PFSK-1 (cell line): ENCODE data around the gene TP53BP2.

Source experiments
- FOXP2 ChIP-seq: optimal IDR thresholded peaks from 2 replicates; pipeline ENCODE3; 2011; ENCODE audit warnings: borderline replicate concordance, control low read depth, inconsistent platforms; ENCODE audit not compliant: insufficient read depth; ENCODE audit errors: extremely low read length, extremely low read depth
- POLR2AphosphoS5 ChIP-seq: IDR thresholded peaks from 2 replicates; pipeline ENCODE4 v1.6.1; 2012; ENCODE audit warnings: low read depth, mild to moderate bottlenecking, control low read depth, low read length, moderate library complexity
- REST ChIP-seq, 2 experiments: IDR thresholded peaks; 2 replicates each; pipeline versions ENCODE4 v1.6.1 to v1.8.0; 2011 to 2012; ENCODE audit warnings: low read depth in 2 of 2, low read length in 2 of 2, control low read depth in 1 of 2, inconsistent platforms in 1 of 2, mild to moderate bottlenecking in 1 of 2, moderate library complexity in 1 of 2; ENCODE audit not compliant: insufficient read depth in 1 of 2
- SIN3A ChIP-seq: IDR thresholded peaks from 2 replicates; pipeline ENCODE4 v1.6.1; 2012; ENCODE audit warnings: mild to moderate bottlenecking, low read length, moderate library complexity, borderline replicate concordance; ENCODE audit not compliant: insufficient read depth
- TAF1 ChIP-seq: IDR thresholded peaks from 2 replicates; pipeline ENCODE4 v1.6.1; 2012; ENCODE audit warnings: low read length, control low read depth, borderline replicate concordance; ENCODE audit not compliant: insufficient read depth

TP53BP2 gene

GRCh38 chr1:223788746-223789415, 56.9 kb downstream of the TP53BP2 start:
- no peak for TF ChIP-seq SIN3A
- no peak for TF ChIP-seq POLR2AphosphoS5
- no peak for TF ChIP-seq REST (IDR thresholded peaks at IDR 0.05; ENCODE audit: insufficient read depth in 1 of 2, low read depth in 2 of 2, low read length in 2 of 2)
- TF ChIP-seq TAF1, result no peak
- TF ChIP-seq FOXP2, result no peak

GRCh38 chr1:223785808-223786207, 59.9 kb downstream of the TP53BP2 start:
- TF ChIP-seq SIN3A (no peak), POLR2AphosphoS5 (no peak), FOXP2 (no peak), REST (IDR thresholded peaks at IDR 0.05; ENCODE audit: insufficient read depth in 1 of 2, low read depth in 2 of 2, low read length in 2 of 2) (no peak), TAF1 (no peak)

- TF ChIP-seq POLR2AphosphoS5, result no peak
- TF ChIP-seq FOXP2, result no peak
- TF ChIP-seq TAF1, result no peak
- TF ChIP-seq SIN3A, result no peak
- TF ChIP-seq REST (IDR thresholded peaks at IDR 0.05; ENCODE audit: insufficient read depth in 1 of 2, low read depth in 2 of 2, low read length in 2 of 2), result no peak
Measured at GRCh38 chr1:223784541-223784940, 61.2 kb downstream of the TP53BP2 start.

GRCh38 chr1:223783676-223784075, 62.1 kb downstream of the TP53BP2 start:
- no peak for TF ChIP-seq SIN3A
- no peak for TF ChIP-seq POLR2AphosphoS5
- no peak for TF ChIP-seq TAF1
- no peak for TF ChIP-seq REST (IDR thresholded peaks at IDR 0.05; ENCODE audit: insufficient read depth in 1 of 2, low read depth in 2 of 2, low read length in 2 of 2)
- TF ChIP-seq FOXP2, result no peak

GRCh38 chr1:223780949-223781348, 64.8 kb downstream of the TP53BP2 start:
- no peak for TF ChIP-seq FOXP2
- no peak for TF ChIP-seq REST (IDR thresholded peaks at IDR 0.05; ENCODE audit: insufficient read depth in 1 of 2, low read depth in 2 of 2, low read length in 2 of 2)
- TF ChIP-seq SIN3A, result no peak
- TF ChIP-seq POLR2AphosphoS5, result no peak
- no peak for TF ChIP-seq TAF1
